Measurements from ENCODE around the gene FSD2.
"Not testable (repeated sequence)": the region's sequence is repeated elsewhere in the genome, so short reads cannot be mapped to it uniquely, and the experiment has no call there.

Gene FSD2

GRCh38 chr15:82821851-82822250, 16.0 kb upstream of the FSD2 start:
- peaks cover 16% of the 10 kb centered on the region for H3K36me3 ChIP-seq (ENCODE audit: control insufficient read depth, insufficient read depth, low read length)
- not testable (repeated sequence) for H3K9ac ChIP-seq (ENCODE audit: low read length); H3K27ac ChIP-seq (ENCODE audit: low read depth, low read length); H3K4me1 ChIP-seq (ENCODE audit: control insufficient read depth, insufficient read depth, low read length); H3K27me3 ChIP-seq (ENCODE audit: control insufficient read depth, insufficient read depth, low read length); H3K4me3 ChIP-seq (ENCODE audit: low read length)

- H3K4me3 ChIP-seq (ENCODE audit: low read length); H3K27ac ChIP-seq (ENCODE audit: low read depth, low read length); H3K9ac ChIP-seq (ENCODE audit: low read length); H3K27me3 ChIP-seq (ENCODE audit: control insufficient read depth, insufficient read depth, low read length); H3K4me1 ChIP-seq (ENCODE audit: control insufficient read depth, insufficient read depth, low read length): not testable (repeated sequence)
- H3K36me3 ChIP-seq (ENCODE audit: control insufficient read depth, insufficient read depth, low read length), result peaks cover 16% of the 10 kb centered on the region
Observed at GRCh38 chr15:82821396-82821795, 15.5 kb upstream of the FSD2 start.

DNA sequence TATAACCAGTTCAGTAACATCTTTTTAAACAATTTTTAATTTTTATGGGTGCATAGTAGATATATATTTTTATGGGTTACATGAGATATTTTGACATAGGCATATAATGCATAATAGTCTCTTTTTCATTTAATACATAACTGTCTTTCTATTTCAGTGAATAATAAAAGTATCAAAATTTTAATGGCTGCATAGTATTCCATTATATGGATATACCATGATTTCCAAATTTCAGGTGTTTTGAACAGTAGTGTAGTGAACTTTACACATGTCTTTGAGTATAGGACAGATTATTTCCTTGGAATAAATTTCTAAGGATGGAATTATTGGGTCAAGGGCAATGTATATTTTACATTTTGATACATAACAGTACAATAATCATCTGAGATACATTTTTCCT, 14.3 kb upstream of the FSD2 start:
- no peaks in the 10 kb centered on the region for H3K27me3 ChIP-seq (ENCODE audit: control insufficient read depth, insufficient read depth, low read length)
- no peaks in the 10 kb centered on the region for H3K4me1 ChIP-seq (ENCODE audit: control insufficient read depth, insufficient read depth, low read length)
- no peak overlapping the region for H3K4me3 ChIP-seq (ENCODE audit: low read length)
- peaks cover 14% of the 10 kb centered on the region for H3K36me3 ChIP-seq (ENCODE audit: control insufficient read depth, insufficient read depth, low read length)
- H3K9ac ChIP-seq (ENCODE audit: low read length), result no peak overlapping the region
- H3K27ac ChIP-seq (ENCODE audit: low read depth, low read length), result no peak overlapping the region

- peaks cover 6% of the 10 kb centered on the region for H3K36me3 ChIP-seq (ENCODE audit: control insufficient read depth, insufficient read depth, low read length)
- no peak overlapping the region for H3K27ac ChIP-seq (ENCODE audit: low read depth, low read length)
- H3K9ac ChIP-seq (ENCODE audit: low read length), result no peak overlapping the region
- no peak overlapping the region for H3K4me3 ChIP-seq (ENCODE audit: low read length)
- no peaks in the 10 kb centered on the region for H3K27me3 ChIP-seq (ENCODE audit: control insufficient read depth, insufficient read depth, low read length)
- H3K4me1 ChIP-seq (ENCODE audit: control insufficient read depth, insufficient read depth, low read length), result peaks cover 17% of the 10 kb centered on the region
Observed at GRCh38 chr15:82812994-82813393, 7.1 kb upstream of the FSD2 start.

DNA sequence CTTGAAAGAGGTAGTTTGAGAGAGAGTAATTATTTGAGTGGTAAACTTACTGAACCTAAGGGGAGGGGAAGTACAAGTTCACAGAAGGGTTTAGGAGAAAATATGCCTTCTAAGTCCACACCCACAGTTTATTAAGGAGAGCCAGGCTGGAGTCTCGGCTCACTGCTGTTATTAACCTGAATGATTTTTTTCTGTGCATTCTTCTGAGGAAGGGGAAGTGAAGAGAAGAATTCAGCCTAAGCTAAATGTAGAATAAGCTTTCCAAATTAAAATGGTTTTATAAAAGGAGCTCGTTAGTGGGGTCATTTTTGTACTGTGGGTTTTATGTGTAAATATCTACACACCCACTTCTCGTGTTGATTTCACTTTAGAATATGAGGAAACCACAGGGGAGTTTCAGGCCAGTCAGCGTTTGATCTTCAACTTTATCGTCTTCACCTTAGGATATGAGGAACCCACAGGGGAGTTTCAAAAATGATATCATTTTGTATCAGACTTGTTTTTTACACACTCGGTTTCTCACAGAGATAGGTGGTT, 5.1 kb upstream of the FSD2 start:
- peak overlapping the region; percentile 96 for H3K9ac ChIP-seq (ENCODE audit: low read length)
- H3K36me3 ChIP-seq (ENCODE audit: control insufficient read depth, insufficient read depth, low read length), result no peaks in the 10 kb centered on the region
- peak overlapping the region; percentile 99 for H3K27ac ChIP-seq (ENCODE audit: low read depth, low read length)
- peaks cover 17% of the 10 kb centered on the region for H3K4me1 ChIP-seq (ENCODE audit: control insufficient read depth, insufficient read depth, low read length)
- no peaks in the 10 kb centered on the region for H3K27me3 ChIP-seq (ENCODE audit: control insufficient read depth, insufficient read depth, low read length)
- H3K4me3 ChIP-seq (ENCODE audit: low read length), result peak overlapping the region; percentile 98

DNA sequence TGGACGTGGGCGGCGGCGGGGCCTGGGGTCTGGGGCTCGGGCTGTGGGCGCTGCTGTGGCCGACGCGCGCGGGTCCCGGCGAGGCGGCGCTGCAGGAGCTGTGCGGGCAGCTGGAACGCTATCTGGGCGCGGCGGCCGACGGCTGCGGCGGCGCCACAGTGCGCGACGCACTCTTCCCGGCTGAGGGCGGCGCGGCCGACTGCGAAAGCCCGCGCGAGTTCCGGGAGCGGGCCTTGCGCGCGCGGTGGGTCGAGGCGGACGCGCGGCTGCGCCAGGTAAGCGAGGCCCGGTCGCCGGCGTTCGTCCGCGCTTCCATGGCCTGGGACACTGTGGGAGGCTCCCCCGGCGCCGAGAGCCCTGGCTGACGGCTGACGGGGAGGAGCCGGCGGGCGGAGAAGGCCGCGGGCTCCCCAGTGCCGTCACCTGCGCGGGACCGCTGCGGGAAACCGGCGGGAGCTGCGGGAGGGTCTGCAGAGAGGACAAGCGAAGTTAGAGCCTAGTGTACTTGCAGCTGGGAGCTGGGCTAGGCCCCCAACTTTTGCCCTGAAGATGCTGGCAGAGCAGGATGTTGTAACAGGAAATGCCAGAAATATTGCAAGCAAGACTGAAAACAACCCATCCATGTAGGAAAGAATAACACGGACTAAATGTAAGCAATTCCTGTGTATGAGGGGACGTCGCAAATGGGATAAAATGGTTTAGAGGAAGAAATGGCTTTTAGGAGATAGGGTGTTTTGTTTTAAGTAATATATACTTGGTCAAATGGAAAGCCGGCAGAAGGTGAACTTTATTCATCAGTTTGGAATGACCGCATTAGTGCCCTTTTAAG, 4.4 kb upstream of the FSD2 start:
- H3K36me3 ChIP-seq (ENCODE audit: control insufficient read depth, insufficient read depth, low read length), result no peaks in the 10 kb centered on the region
- peak overlapping the region; percentile 99 for H3K27ac ChIP-seq (ENCODE audit: low read depth, low read length)
- peaks cover 17% of the 10 kb centered on the region for H3K4me1 ChIP-seq (ENCODE audit: control insufficient read depth, insufficient read depth, low read length)
- peak overlapping the region; percentile 96 for H3K9ac ChIP-seq (ENCODE audit: low read length)
- peak overlapping the region; percentile 98 for H3K4me3 ChIP-seq (ENCODE audit: low read length)
- H3K27me3 ChIP-seq (ENCODE audit: control insufficient read depth, insufficient read depth, low read length), result no peaks in the 10 kb centered on the region

GRCh38 chr15:82809308-82810060, 3.6 kb upstream of the FSD2 start, which contains the start of gene WHAMM:
WHAMM (plus strand) TSS chr15:82809628; CDS start chr15:82809727, 99 bp downstream.
- peak within 1 kb of the TSS; percentile 99 for H3K27ac ChIP-seq (ENCODE audit: low read depth, low read length)
- H3K9ac ChIP-seq (ENCODE audit: low read length), result peak within 1 kb of the TSS; percentile 96
- H3K36me3 ChIP-seq (ENCODE audit: control insufficient read depth, insufficient read depth, low read length), result no peaks in the 10 kb centered on the region
- peak within 1 kb of the TSS; percentile 98 for H3K4me3 ChIP-seq (ENCODE audit: low read length)
- peaks cover 17% of the 10 kb centered on the region for H3K4me1 ChIP-seq (ENCODE audit: control insufficient read depth, insufficient read depth, low read length)
- H3K27me3 ChIP-seq (ENCODE audit: control insufficient read depth, insufficient read depth, low read length), result no peaks in the 10 kb centered on the region

DNA sequence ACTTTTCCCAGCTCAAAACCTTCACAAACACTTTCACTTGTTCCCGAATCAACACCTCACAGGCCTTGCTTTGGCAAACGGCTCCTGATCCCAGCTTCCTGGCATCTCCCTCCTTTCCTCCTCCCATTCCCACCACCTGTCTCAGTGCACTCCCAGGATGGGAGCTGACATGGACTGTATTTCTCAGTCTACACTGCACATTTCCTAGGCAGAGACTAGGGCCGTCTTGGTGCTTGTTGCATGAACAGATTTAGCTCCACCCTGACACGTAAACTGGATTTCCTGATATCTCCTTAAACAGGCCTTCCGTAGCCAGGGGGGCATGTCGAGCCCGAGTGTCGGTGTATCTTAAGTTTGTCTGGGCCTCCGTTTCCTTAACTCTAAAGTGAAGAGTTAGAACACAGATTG, 2.8 kb upstream of the FSD2 start:
- Histone ChIP-seq H3K27ac (ENCODE audit: low read depth, low read length) (peak overlapping the region; percentile 99), H3K9ac (ENCODE audit: low read length) (no peak overlapping the region), H3K27me3 (ENCODE audit: control insufficient read depth, insufficient read depth, low read length) (no peaks in the 10 kb centered on the region), H3K36me3 (ENCODE audit: control insufficient read depth, insufficient read depth, low read length) (no peaks in the 10 kb centered on the region), H3K4me3 (ENCODE audit: low read length) (peak overlapping the region; percentile 40), H3K4me1 (ENCODE audit: control insufficient read depth, insufficient read depth, low read length) (peaks cover 17% of the 10 kb centered on the region)

GRCh38 chr15:82807920-82808633, 2.2 kb upstream of the FSD2 start:
- no peak overlapping the region for H3K27ac ChIP-seq (ENCODE audit: low read depth, low read length)
- H3K9ac ChIP-seq (ENCODE audit: low read length), result no peak overlapping the region
- H3K4me3 ChIP-seq (ENCODE audit: low read length), result no peak overlapping the region

DNA sequence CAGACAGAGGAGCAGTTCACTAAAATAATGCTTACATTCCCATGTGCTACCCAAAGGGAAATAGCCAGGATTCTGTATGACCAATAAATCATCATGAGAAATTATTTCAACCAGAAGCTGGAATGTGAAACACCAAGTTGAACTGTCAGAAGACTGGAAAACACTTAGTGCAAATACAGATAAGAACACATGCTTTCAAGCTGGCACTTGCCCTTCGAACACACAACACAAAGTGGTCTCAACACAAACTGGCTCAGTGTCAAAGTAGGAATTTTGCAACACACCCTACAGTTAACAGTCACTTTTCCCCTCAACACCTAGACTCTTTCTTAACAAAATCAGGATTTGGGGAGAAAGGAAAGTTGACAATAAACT, 1.3 kb downstream of the FSD2 start:
- Histone ChIP-seq H3K4me1 (ENCODE audit: control insufficient read depth, insufficient read depth, low read length) (peaks cover 4% of the 10 kb centered on the region), H3K4me3 (ENCODE audit: low read length) (no peak overlapping the region), H3K36me3 (ENCODE audit: control insufficient read depth, insufficient read depth, low read length) (no peaks in the 10 kb centered on the region), H3K9ac (ENCODE audit: low read length) (no peak overlapping the region), H3K27ac (ENCODE audit: low read depth, low read length) (no peak overlapping the region), H3K27me3 (ENCODE audit: control insufficient read depth, insufficient read depth, low read length) (no peaks in the 10 kb centered on the region)

More at GRCh38 chr15:82807920-82808633, 2.2 kb upstream of the FSD2 start:
- Histone ChIP-seq H3K4me1 (ENCODE audit: control insufficient read depth, insufficient read depth, low read length) (peaks cover 17% of the 10 kb centered on the region), H3K27me3 (ENCODE audit: control insufficient read depth, insufficient read depth, low read length) (no peaks in the 10 kb centered on the region), H3K36me3 (ENCODE audit: control insufficient read depth, insufficient read depth, low read length) (no peaks in the 10 kb centered on the region)

- no peaks in the 10 kb centered on the region for H3K27me3 ChIP-seq (ENCODE audit: control insufficient read depth, insufficient read depth, low read length)
- H3K4me3 ChIP-seq (ENCODE audit: low read length), result no peak overlapping the region
- H3K4me1 ChIP-seq (ENCODE audit: control insufficient read depth, insufficient read depth, low read length), result peaks cover 1% of the 10 kb centered on the region
- H3K36me3 ChIP-seq (ENCODE audit: control insufficient read depth, insufficient read depth, low read length), result no peaks in the 10 kb centered on the region
- no peak overlapping the region for H3K27ac ChIP-seq (ENCODE audit: low read depth, low read length)
- no peak overlapping the region for H3K9ac ChIP-seq (ENCODE audit: low read length)
Observed at GRCh38 chr15:82803793-82804574, 1.9 kb downstream of the FSD2 start.

Data from rectal smooth muscle tissue (tissue), 1 donor.